DOHH2 (cell line): ENCODE measurements around the gene PDE2A.

Experiments
- H3F3A ChIP-seq: fragments of 200-600 bp; sonication (generic), shearing (Covaris generic); 2 replicates; pipeline ENCODE4 v1.6.0; 2016; ENCODE audit warnings: antibody characterized with exemption, mild to moderate bottlenecking; ENCODE audit not compliant: control insufficient read depth, insufficient read depth
- H3K27ac ChIP-seq: fragments of 200-600 bp; sonication (generic); 2 replicates; pipeline ENCODE4 v1.5.1; 2014; ENCODE audit warnings: low read depth, mild to moderate bottlenecking, low read length, moderate library complexity
- H3K27me3 ChIP-seq: fragments of 200-600 bp; sonication (generic); 2 replicates; pipeline ENCODE4 v1.6.1; 2014; ENCODE audit warnings: mild to moderate bottlenecking, low read length, mixed read lengths; ENCODE audit not compliant: control insufficient read depth
- H3K36me3 ChIP-seq: fragments of 200-600 bp; sonication (generic); 2 replicates; pipeline ENCODE4 v1.6.1; 2014; ENCODE audit warnings: mild to moderate bottlenecking, low read length, moderate library complexity, mixed read lengths; ENCODE audit not compliant: control insufficient read depth
- H3K4me1 ChIP-seq: fragments of 200-600 bp; sonication (generic); 2 replicates; pipeline ENCODE4 v1.6.1; 2014; ENCODE audit warnings: mild to moderate bottlenecking, low read length, mixed read lengths; ENCODE audit not compliant: control insufficient read depth
- H3K4me2 ChIP-seq: fragments of 200-600 bp; sonication (generic); 2 replicates; pipeline ENCODE4 v1.6.0; 2014; ENCODE audit warnings: mild to moderate bottlenecking, low read length, moderate library complexity
- H3K4me3 ChIP-seq: fragments of 200-600 bp; sonication (generic); 2 replicates; pipeline ENCODE4 v1.5.1; 2014; ENCODE audit warnings: mild to moderate bottlenecking, low read length, mixed read lengths
- H3K79me2 ChIP-seq: fragments of 200-600 bp; sonication (generic); 2 replicates; pipeline ENCODE4 v1.6.1; 2014; ENCODE audit warnings: mild to moderate bottlenecking, low read length, mixed read lengths; ENCODE audit not compliant: control insufficient read depth
- H3K9me2 ChIP-seq: fragments of 200-600 bp; sonication (generic); replicated peaks from 2 replicates; pipeline ENCODE4 v1.6.1; 2014; ENCODE audit warnings: mild to moderate bottlenecking, low read length, mixed read lengths; ENCODE audit not compliant: control insufficient read depth
- H3K9me3 ChIP-seq: fragments of 200-600 bp; sonication (generic); 2 replicates; pipeline ENCODE4 v1.6.1; 2014; ENCODE audit warnings: antibody characterized with exemption, low read length, mixed read lengths; ENCODE audit not compliant: control insufficient read depth, insufficient read depth
- H4K20me1 ChIP-seq: fragments of 200-600 bp; sonication (generic); 2 replicates; pipeline ENCODE4 v1.6.0; 2014; ENCODE audit warnings: low read depth, mild to moderate bottlenecking, antibody characterized with exemption, low read length, moderate library complexity; ENCODE audit not compliant: control insufficient read depth, insufficient read depth
- CTCF ChIP-seq: fragments of 200-600 bp; sonication (generic); IDR thresholded peaks from one replicate; pipeline ENCODE4 v1.5.1; 2014; ENCODE audit warnings: antibody characterized with exemption, mild to moderate bottlenecking, low read depth, low read length; ENCODE audit not compliant: poor library complexity, severe bottlenecking
- EZH2phosphoT487 ChIP-seq: fragments of 200-600 bp; sonication (generic); IDR thresholded peaks from 2 replicates; pipeline ENCODE4 v1.6.1; 2017; ENCODE audit warnings: borderline replicate concordance, mild to moderate bottlenecking, antibody characterized with exemption, low read length, moderate library complexity, mixed read lengths

PDE2A gene

GRCh38 chr11:72629266-72629665 lies 45.0 kb downstream of the PDE2A start:
- TF ChIP-seq EZH2phosphoT487 (no peak), CTCF (no peak)
- H3F3A ChIP-seq, result no peaks in the 10 kb centered on the region
- peaks cover 9% of the 10 kb centered on the region; the same call in 1 of the 2 replicates for H3K27me3 ChIP-seq
- no peaks in the 10 kb centered on the region for H3K9me2 ChIP-seq
- H3K36me3 ChIP-seq, result no peaks in the 10 kb centered on the region
- H3K4me2 ChIP-seq, result no peak overlapping the region
- no peaks in the 10 kb centered on the region for H3K79me2 ChIP-seq
- H3K4me1 ChIP-seq, result no peaks in the 10 kb centered on the region
- H3K27ac ChIP-seq, result no peak overlapping the region
- H3K9me3 ChIP-seq, result no peaks in the 10 kb centered on the region
- no peak overlapping the region for H3K4me3 ChIP-seq
- no peaks in the 10 kb centered on the region for H4K20me1 ChIP-seq

GRCh38 chr11:72627594-72628281 lies 46.5 kb downstream of the PDE2A start:
- Histone ChIP-seq H3K27me3 (peaks cover 13% of the 10 kb centered on the region; the same call in 1 of the 2 replicates), H3K9me2 (no peaks in the 10 kb centered on the region), H3K4me3 (no peak overlapping the region), H3K79me2 (no peaks in the 10 kb centered on the region), H3F3A (no peaks in the 10 kb centered on the region), H3K4me2 (no peak overlapping the region), H3K36me3 (no peaks in the 10 kb centered on the region), H3K4me1 (no peaks in the 10 kb centered on the region), H3K9me3 (no peaks in the 10 kb centered on the region), H3K27ac (no peak overlapping the region), H4K20me1 (no peaks in the 10 kb centered on the region)
- no peak for TF ChIP-seq CTCF
- no peak for TF ChIP-seq EZH2phosphoT487

GRCh38 chr11:72626414-72626936 lies 47.7 kb downstream of the PDE2A start:
- Histone ChIP-seq H3K9me3 (no peaks in the 10 kb centered on the region), H3K4me3 (no peak overlapping the region), H3K79me2 (no peaks in the 10 kb centered on the region), H3K27me3 (peaks cover 19% of the 10 kb centered on the region; the same call in 1 of the 2 replicates), H3K9me2 (no peaks in the 10 kb centered on the region), H3K27ac (no peak overlapping the region), H3F3A (no peaks in the 10 kb centered on the region), H3K4me1 (no peaks in the 10 kb centered on the region), H3K4me2 (no peak overlapping the region), H4K20me1 (no peaks in the 10 kb centered on the region), H3K36me3 (no peaks in the 10 kb centered on the region)
- TF ChIP-seq EZH2phosphoT487 (no peak), CTCF (no peak)
